ENCODE data around the gene SUSD4. TPM values are rescaled to one million over a fixed set of nuclear protein-coding genes. Genes with fewer than 3 reads are reported as not detected.

The SUSD4 gene
- total RNA-seq, result 50.1 TPM

GRCh38 chr1:223363856-223364684 is at the start of gene SUSD4:
SUSD4 (minus strand) TSS chr1:223364176; CDS start chr1:223363425, 751 bp downstream.

GRCh38 chr1:223393275-223394214 is 29.6 kb upstream of the SUSD4 start, which contains the start of gene CCDC185:
CCDC185 (plus strand) TSS chr1:223393415; CDS start chr1:223393476, 61 bp downstream.

Small RNA genes lying within 50 kb of the gene (small RNA-seq; reads per million reads assigned to genes)
- not detected for gene RNU4-57P

Other genes starting within 250 kb of the SUSD4 start
- 1.8 TPM for gene TLR5, start 220.9 kb downstream of the SUSD4 start, total RNA-seq
- gene CCDC185, start 29.2 kb upstream of the SUSD4 start, total RNA-seq, result 0.23 TPM

Measured in diencephalon (tissue), 1 donor.